HG02840 (cell line): ENCODE measurements around the gene CCDC93.

Source experiments
- ATAC-seq: cut with Tn5 transposase; IDR thresholded peaks from one replicate; pipeline ENCODE4 v1.9.1; 2021; ENCODE audit warnings: mild to moderate bottlenecking, moderate library complexity, moderate number of reproducible peaks; ENCODE audit not compliant: unreplicated experiment, low FRiP score

Gene CCDC93, protein sequence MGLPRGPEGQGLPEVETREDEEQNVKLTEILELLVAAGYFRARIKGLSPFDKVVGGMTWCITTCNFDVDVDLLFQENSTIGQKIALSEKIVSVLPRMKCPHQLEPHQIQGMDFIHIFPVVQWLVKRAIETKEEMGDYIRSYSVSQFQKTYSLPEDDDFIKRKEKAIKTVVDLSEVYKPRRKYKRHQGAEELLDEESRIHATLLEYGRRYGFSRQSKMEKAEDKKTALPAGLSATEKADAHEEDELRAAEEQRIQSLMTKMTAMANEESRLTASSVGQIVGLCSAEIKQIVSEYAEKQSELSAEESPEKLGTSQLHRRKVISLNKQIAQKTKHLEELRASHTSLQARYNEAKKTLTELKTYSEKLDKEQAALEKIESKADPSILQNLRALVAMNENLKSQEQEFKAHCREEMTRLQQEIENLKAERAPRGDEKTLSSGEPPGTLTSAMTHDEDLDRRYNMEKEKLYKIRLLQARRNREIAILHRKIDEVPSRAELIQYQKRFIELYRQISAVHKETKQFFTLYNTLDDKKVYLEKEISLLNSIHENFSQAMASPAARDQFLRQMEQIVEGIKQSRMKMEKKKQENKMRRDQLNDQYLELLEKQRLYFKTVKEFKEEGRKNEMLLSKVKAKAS

GRCh38 chr2:118013724-118014491 lies at the start of gene CCDC93:
Gene CCDC93, minus strand, starts transcription at chr2:118014070. Its CDS starts 75 bp downstream, at chr2:118013995.
- ATAC-seq = peak; percentile 88

DNA sequence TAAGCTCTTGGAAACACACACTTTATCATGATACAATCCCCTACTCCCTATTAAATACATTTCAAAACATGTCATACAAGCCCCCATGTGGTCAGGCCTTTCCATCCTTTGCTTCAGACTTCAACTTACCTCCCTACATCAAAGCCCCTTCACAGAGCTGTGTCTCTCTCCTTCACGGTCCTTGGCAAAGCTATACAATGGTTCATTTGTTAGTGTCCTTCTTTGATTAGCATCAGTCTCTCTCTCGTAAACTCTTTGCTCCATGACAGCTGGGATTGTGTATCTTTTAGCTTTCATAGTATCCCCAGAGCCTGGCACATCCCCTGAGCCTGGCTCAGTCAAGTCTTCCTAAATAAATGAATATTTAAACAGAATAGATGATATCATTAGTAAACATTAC lies 48.8 kb upstream of the CCDC93 start:
- ATAC-seq = no peak

DNA sequence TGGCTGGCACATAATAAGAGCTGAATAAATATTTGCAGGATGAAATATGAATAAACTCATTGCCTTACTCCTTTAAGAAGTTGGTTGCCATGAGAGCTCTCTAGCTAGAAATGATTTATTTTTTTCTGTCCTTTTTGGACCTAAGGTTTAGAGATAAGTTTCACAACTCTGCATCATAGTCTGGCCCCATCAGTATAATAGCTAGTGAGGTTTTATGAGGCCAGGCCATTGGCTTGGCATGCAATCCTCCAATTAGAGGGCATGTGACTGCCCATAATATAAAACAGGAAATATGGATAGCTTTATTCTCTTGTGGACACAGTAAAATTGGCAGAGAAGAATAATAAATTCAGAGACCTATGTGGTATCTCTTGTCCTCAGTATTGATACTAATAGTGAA lies 48.2 kb upstream of the CCDC93 start:
- no peak for ATAC-seq

GRCh38 chr2:118061135-118061955 lies 47.5 kb upstream of the CCDC93 start:
- peak; percentile 63 for ATAC-seq

DNA sequence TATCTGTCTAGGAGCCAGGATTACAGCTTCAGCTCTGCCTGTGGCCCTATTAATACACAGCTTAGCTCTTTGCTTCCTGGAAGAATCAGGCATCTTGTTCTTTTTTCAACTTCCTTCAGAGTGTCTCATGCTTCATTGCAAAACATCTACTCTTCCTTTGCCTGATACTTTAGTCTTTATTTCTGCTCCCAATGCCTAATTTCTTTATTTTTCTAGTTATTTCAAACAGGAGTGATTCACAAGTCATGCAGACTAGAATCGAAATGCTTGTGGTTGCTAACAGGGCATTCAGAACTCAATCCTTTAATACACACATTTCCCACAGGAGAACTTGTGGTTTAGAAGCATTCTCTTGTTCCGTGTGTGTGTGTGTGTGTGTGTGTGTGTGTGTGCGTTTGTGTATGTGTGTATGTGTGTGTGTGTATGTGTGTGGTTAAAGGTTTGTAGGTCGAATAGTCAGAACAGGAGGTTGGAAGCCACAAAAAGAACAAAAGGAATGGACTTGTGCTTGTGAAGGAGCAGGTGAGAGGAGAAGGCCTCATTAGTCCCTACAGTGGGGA lies 46.1 kb upstream of the CCDC93 start:
- no peak for ATAC-seq

DNA sequence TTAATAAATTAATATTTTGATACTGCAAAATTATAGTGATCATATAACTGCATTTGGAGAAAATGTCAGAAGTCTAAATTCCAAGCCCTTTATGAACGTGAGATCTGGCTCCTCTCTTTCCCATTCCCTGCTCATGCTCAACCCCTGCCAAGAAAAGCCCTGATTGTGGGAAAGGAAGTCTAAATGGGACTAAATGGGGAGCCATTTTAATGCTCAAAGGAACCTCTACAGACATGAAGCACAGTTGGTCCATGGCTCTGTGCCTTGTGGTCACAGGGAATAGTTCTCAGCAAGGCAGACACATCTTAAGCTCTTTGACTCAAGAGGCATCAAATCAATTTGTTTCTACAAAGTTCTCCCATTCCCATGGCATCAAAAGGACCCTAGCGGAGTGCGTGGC lies 45.1 kb upstream of the CCDC93 start:
- no peak for ATAC-seq

- ATAC-seq = no peak
These were observed 42.9 kb upstream of the CCDC93 start for GRCh38 chr2:118056801-118057200.

- ATAC-seq = peak; percentile 81
These were observed 42.3 kb upstream of the CCDC93 start for GRCh38 chr2:118056165-118056534.

- ATAC-seq = peak; percentile 85
These were observed 41.8 kb upstream of the CCDC93 start for GRCh38 chr2:118055512-118056164.

DNA sequence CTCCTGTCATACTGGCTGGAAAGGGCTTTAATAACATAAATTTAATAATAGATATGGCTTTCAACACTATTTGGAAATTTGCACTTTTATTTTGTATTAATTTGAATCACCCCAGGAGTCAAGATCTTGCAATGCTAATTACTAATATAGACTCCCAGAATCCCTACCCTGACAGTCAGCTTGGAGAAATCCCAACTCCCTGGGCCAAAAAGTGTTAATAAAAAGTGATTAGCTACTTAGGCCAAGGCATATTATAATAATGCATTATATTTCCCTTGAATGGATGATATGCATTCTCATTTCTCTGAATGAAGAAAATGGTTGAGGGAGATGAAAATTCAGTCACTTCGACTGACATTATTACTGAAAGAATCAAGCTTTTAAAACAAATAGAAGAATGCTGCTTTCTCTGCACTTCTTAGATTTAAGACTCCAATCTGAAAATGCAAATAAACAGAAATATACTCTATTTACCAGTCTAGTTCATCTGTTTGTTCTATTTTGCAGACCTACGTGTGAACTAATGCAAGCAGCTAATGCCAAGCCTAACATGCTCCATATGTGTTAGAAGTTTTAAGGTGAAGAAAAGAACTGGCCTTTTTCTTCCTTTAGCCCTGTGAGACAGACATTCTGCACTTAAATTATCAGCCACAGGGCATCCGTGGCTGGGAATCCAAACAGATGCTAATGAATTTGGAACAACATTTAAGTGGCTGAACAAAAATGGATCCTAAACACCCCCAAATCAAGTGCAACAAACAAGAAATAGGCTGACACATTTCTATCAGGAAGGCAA lies 40.5 kb upstream of the CCDC93 start:
- ATAC-seq = no peak

- ATAC-seq = no peak
These were observed 39.8 kb upstream of the CCDC93 start for GRCh38 chr2:118053681-118054080.

DNA sequence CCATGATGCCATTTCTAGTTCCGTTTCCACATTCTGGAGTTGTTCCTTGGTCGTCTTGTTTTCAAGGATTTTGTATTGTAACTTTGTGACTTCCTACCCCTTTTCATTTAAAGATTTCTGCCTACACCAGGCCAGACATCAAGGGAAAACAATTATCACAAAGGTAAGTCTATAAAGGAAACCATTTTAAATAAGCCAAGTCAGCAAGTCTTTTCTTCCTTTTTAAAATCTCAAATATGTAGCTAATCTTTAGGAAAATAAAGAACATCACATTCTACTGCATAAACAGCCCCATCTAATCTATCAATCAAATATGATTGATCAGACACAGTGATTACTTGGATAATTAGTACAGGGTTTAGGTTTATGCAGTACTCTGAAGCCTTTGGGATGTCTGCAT lies 38.6 kb upstream of the CCDC93 start:
- no peak for ATAC-seq

DNA sequence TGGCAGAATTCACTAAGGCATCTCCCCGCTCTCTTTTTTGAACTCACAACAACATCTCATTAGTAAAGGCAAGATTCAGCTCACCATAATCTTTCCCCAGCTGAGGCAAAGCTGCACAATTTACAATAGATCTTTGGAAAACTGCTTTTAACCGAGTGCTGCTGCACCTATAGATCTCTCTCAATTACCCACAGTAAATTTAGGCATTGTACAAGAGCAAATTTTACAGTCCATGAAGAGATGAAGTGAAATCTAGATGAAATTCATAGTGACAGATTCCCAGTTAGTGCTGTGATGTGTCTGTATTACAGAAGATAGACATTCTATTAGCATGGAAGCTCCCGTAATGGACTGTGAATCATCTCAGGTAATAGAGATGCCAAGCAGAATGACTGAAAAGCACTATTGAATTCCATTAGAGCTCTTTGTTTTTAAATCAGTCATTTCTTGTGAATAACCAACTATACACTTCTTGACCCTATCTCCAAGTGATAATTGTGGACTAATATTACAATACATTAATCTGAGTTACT lies 38.0 kb upstream of the CCDC93 start:
- ATAC-seq = no peak

DNA sequence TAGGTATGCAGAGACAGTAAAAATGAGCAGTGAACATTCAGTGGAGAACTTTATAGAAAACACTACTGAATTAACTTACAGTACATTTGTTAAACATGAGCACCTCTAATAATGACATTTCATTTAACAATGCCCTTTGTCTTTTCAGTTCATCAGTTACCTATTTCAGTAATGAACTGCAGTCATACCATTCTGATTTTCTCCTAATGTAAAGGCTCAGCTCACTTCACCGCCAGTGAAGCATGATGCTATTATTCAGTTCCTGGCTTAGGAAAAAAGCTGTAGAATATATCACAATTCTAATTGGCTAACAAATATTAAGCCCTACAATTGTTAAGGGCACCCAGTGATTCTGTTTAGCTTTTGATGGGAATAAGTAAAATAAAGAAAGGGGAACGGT lies 37.1 kb upstream of the CCDC93 start:
- no peak for ATAC-seq

- ATAC-seq = no peak
These were observed 36.5 kb upstream of the CCDC93 start for GRCh38 chr2:118050386-118050785.

DNA sequence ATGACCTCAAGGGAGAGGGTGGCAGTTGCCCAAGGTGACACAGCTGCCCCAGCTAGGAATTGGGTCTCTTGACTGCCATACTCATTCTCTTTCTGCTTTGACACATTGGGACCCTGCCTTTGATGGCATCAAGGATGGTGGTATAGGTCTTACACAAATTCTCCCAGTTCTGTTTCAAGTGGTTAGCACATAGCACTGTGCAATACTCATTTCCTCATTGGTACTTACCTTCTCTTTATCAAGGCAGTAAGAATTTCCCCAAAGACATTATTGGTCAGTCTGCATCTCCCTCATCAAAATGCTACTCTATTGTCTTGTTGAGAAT lies 35.9 kb upstream of the CCDC93 start:
- no peak for ATAC-seq

GRCh38 chr2:118049140-118049815 lies 35.4 kb upstream of the CCDC93 start:
- ATAC-seq = no peak

DNA sequence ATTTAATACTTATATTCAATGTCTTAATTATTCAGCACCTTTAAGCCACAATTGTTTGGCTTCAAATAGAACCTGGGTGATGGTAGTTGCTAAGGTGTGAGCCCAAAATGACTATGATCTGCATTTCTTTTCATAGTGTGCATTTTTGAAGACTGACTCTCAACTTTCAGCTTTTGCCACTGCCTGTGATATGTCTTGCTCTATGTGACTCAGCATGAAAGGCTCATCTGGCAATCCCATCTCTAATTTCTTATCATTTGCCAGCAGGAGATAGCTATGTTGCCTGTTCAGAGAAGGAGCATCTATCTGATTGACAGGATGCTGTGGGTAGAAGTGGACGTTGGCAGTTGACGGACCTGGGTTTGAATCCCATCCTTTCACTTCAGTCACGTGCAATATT lies 34.5 kb upstream of the CCDC93 start:
- ATAC-seq = no peak
